WI38 (cell line): Measurements from ENCODE around the gene SAMD3.
"Not testable (repeated sequence)": the region's sequence is repeated elsewhere in the genome, so short reads cannot be mapped to it uniquely, and the experiment has no call there.

ENCODE experiments used
- H3K4me3 ChIP-seq: 2 replicates; pipeline ENCODE4 v1.5.1; 2011; ENCODE audit warnings: low read depth, mild to moderate bottlenecking, control low read depth, low read length
- CTCF ChIP-seq: IDR thresholded peaks from 2 replicates; pipeline ENCODE4 v1.5.1; 2012; ENCODE audit warnings: low read depth, mild to moderate bottlenecking, control low read depth, low read length

SAMD3 gene

DNA sequence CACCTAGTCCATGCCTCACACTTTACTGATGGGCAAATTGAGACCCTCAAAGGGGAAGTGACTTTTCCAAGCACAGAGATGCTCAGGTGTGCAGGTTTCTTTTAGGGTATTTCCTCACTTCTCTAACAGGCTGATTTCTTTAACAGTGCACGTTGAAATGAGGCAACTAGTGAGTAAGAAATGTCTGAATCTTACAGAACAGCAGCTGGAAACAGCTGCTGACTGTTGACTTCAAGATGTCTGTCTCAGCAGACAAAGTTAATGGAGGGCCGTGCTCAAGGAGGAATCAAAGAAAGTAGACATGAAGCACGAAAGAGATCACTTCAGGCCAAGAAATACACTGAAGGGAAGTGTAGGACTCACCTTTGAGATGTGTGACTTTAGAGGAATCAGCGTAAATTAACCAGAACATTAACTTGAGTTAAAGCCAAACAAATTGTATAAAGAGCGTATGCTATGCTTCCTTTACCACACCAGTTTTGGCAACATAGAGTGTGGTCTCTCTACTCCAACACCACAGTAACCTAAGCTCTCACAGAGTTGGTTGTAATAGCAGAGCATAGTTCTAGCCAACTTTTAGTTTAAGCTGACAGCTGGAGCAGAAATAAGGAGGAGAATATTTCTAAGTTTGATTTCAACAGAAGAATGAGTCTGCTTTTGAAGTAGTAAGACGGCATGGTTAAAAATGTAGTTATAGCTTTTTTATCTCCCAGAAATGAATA, 60.9 kb downstream of the SAMD3 start:
- TF ChIP-seq CTCF = no peak
- no peak overlapping the region for H3K4me3 ChIP-seq

- no peak overlapping the region for H3K4me3 ChIP-seq
- no peak for TF ChIP-seq CTCF
Observed at GRCh38 chr6:130159956-130160355, 62.8 kb downstream of the SAMD3 start.

DNA sequence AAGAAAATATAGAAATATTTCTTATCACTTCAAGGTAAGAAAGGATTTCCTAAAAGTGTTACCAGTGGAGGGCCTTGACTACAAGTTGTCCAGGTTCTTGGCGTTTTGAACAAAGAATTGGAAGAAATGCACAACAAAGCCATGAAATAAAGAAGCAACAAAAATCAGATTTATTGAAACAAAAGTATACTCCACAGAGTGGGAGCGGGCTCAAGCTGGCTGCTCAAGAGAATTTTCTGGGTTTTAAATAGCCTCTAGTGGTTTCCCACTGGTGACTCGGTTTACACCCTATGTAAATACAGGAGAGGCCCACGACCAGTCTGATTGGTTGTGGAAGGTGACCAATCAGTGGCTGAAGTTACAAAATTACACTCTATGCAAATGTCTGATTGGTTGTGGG, 64.2 kb downstream of the SAMD3 start:
- TF ChIP-seq CTCF = no peak
- no peak overlapping the region for H3K4me3 ChIP-seq

- no peak for TF ChIP-seq CTCF
- no peak overlapping the region for H3K4me3 ChIP-seq
Observed at GRCh38 chr6:130158056-130158455, 64.7 kb downstream of the SAMD3 start.

GRCh38 chr6:130156908-130157307, 65.8 kb downstream of the SAMD3 start:
- no peak for TF ChIP-seq CTCF
- H3K4me3 ChIP-seq = no peak overlapping the region

- TF ChIP-seq CTCF = no peak
- H3K4me3 ChIP-seq = no peak overlapping the region
Observed at GRCh38 chr6:130152908-130153510, 69.7 kb downstream of the SAMD3 start.

- no peak for TF ChIP-seq CTCF
- no peak overlapping the region for H3K4me3 ChIP-seq
Observed at GRCh38 chr6:130150906-130151305, 71.8 kb downstream of the SAMD3 start.

GRCh38 chr6:130149016-130149415, 73.7 kb downstream of the SAMD3 start:
- H3K4me3 ChIP-seq = not testable (repeated sequence)
